Astrocyte of the spinal cord (primary cell): ENCODE results near the gene ZSWIM9.
A peak's percentile ranks its signal among the peaks of the same experiment; 100 is the strongest.

Source experiments
- DNase-seq: peaks from one replicate; pipeline ENCODE4 v3.0.0; 2011; ENCODE audit warnings: low read depth, low spot score
- H3K4me3 ChIP-seq: 2 replicates; pipeline ENCODE4 v1.5.1; 2011; ENCODE audit warnings: low read depth, mild to moderate bottlenecking, low read length, moderate library complexity
- CTCF ChIP-seq: IDR thresholded peaks from 2 replicates; pipeline ENCODE4 v1.5.1; 2012; ENCODE audit warnings: low read depth, mild to moderate bottlenecking, low read length, inconsistent platforms
- in situ Hi-C: cut with HindIII; loops from 2 replicates; pipeline ENCODE4 v1.10.0; 2017; ENCODE audit warnings: low sequenced_read_pairs

ZSWIM9 gene

DNA sequence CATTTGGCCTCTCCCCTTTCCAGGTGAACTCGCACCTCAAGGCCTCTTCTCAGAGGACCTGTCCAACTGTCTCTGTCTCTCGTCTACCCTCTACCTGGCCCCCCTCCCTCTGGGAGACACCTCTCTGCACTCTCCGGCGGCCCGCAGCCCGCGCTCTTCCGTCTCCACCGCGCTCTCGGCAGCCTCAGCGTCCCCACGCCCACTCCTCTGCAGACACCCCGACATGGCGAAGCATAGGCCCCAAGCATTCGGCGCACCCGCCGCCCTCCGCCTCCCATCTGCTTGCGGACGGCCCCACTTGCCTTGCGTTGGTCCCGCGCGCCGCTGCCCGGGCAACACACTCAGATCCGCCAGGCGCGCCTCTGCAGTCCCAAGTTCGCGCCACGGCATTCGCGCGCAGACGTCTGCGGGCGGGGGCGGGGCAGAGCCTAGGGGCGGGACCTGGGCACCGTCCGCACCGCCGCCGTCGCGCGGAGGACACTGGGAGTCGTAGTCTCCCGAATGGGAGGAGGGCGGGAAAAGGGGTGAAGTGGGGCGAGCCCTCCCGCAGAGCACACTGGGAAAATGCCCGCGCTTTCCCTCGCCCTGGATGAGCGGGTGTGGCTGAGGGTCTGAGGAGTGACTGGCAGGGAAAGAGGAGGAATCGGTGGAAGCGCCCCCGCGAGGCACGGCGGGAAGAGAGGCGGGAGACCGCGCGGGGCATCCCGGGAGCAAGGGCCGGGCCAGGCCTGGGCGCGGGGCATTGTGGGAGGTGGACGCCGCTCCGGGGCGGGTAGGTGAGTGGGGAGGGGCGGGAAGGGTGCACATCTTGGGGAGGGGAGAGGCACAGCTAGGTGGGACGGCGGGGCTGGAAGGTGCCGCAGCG, at the start of gene ZSWIM9, which contains the start of gene LIG1:
ZSWIM9 (plus strand) TSS at position 742 of the 865 bp plus-strand sequence. CDS start 1,123 bp downstream, outside the sequence.
LIG1 (minus strand) TSS at position 406 of the 865 bp plus-strand sequence. CDS start 4,778 bp downstream, outside the sequence.
- in situ Hi-C loops: no loop called here

DNA sequence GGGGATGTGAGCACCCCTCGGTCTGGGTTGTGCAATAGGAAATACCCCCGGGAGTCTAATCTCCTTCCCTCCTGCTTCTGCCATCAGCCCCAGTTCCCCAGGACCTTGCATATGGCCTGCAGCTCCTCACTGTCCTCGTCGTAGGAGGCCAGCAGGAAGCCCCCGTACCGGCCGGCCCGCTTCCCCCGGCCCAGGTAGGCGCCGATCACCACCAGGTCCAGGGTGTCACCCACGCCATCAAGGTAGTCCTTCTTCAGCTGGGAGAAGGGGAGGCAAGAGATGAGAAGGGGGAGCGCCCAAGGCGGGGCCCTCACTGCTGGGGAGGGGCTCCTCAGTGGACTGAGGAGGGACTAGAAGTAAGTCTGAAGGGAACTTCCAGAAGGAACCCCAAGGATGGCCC, 49.4 kb upstream of the ZSWIM9 start:
- no peak for DNase-seq
- in situ Hi-C loops: no loop called here
- H3K4me3 ChIP-seq: no peak overlapping the region
- no peak for TF ChIP-seq CTCF

More for the DNA sequence above, at the start of gene ZSWIM9, which contains the start of gene LIG1:
- TF ChIP-seq CTCF: peak; percentile 14
- H3K4me3 ChIP-seq: peak within 1 kb of the TSS; percentile 86
- DNase-seq: peak; percentile 96

DNA sequence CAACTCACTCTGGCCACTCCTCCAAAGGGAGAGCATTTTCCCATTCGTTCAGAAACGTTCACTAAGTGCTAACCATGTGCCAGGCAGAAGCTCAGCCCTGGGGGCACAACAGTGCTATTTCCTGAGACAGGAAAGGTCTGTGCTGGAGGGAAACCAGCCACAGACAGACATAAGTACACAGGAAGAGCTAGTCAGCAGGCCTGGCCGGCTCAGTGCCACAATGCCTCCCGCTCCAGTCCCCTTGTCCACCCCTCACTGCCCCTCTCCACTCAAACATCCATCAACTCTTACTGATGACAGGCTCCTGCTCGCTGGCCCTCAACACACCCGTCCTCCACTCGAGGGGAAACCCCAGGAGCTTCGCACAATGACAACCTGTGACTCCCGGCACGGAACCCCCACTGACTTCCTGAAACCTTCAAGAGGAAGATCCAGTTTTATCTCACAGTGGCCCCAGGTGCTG, 48.5 kb upstream of the ZSWIM9 start:
- DNase-seq: peak; percentile 17
- no peak overlapping the region for H3K4me3 ChIP-seq
- in situ Hi-C loops: no loop called here
- TF ChIP-seq CTCF: no peak

GRCh38 chr19:48122421-48122820, 48.1 kb upstream of the ZSWIM9 start:
- in situ Hi-C loops: no loop called here
- no peak for TF ChIP-seq CTCF
- DNase-seq: no peak
- no peak overlapping the region for H3K4me3 ChIP-seq

- DNase-seq: peak; percentile 81
- TF ChIP-seq CTCF: peak; percentile 33
- in situ Hi-C loops: no loop called here
- no peak overlapping the region for H3K4me3 ChIP-seq
Measured at GRCh38 chr19:48123907-48124651, 46.4 kb upstream of the ZSWIM9 start.

DNA sequence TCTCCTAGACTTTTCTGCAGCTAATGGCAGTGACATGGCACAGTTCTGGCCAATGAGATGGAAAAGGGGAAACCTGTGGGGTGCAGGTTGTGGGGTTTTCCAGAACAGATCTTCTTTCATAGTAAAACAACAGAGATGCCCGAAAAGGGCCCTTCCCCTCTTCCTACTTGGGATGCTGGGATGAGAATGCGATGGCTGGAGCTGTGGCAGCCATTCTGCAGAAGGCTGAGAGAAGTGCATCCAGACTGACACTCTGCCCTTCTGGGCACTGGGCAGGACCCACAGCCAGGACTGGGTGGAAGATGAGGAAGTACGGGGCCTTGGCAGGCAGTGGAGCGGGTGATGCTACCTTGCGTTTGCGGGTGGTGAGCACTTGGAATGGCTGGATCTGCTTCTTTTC, 42.9 kb upstream of the ZSWIM9 start:
- in situ Hi-C loops: no loop called here
- H3K4me3 ChIP-seq: no peak overlapping the region
- no peak for DNase-seq
- TF ChIP-seq CTCF: no peak
